NCI-H2196 (cell line): ENCODE results near the gene UACA.
"Not testable (repeated sequence)": the region's sequence is repeated elsewhere in the genome, so short reads cannot be mapped to it uniquely, and the experiment has no call there.

Experiments
- DNase-seq: peaks from one replicate; lab custom pipeline; 2025; ENCODE audit not compliant: unreplicated experiment; lab: John Stamatoyannopoulos, UW

Gene UACA

DNA sequence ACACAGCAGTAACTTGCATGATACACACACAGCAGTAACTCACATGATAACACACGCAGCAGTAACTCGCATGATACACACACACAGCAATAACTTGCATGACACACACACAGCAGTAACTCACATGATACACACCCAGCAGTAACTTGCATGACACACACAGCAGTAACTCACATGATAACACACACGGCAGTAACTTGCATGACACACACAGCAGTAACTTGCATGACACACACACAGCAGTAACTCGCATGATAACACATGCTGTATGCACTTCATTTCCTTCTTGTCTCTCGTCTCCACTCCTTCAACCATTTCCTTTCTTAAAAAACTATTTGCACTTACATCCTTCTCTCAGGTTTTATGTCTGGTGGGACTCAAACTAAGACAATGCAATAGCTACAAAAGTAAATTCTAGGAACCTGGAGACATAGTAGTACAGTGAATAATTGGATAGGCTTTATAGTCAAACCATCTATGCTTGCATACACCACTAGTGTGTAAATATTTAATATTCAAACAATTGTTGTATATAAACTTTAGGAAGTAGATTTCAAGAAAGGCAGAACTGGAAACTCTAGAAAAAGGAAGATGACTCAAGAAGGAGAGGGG is 130.8 kb downstream of the UACA start:
- DNase-seq, result no peak

DNA sequence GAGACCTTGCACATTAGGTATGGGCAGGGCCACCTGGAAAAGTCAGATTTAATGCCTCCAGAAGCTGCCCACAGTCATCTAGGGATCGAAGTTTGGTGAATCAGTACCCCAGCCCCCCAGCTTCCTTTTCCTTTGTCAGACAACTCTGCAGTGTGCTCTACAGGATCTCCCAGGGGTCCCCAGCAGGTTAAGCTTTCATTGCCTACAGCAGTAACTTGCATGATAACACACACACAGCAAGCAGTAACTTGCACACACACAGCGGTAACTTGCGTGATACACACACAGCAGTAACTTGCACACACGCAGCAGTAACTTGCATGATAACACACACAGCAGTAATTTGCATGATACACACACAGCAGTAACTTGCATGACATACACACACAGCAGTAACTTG is 131.3 kb downstream of the UACA start:
- no peak for DNase-seq

DNA sequence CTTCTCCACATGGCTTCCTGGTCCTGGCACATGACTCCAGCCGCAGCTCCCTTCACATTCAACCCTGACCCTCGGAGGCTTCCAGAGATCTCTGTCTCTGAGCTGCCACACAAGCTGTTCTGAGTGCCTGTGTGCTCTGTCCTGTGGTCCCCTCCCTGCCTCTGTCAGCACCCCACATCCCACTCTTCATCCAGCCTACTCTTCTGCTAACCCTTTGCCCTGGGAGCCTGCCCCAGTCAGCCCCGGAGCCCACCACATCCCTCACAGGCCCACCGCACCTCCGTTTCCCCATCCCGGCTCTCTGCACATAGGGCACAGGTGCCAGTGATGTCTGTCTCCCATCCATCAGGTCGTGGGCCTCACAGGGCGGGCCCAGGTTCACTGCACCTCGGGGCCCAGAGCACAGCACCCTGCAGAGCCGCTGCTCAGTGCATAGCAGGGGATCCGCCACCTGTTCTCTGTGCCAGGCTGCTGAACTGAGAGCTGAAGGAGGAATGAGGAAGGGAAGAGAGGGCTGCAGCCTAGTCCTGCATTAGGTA is 133.6 kb downstream of the UACA start:
- DNase-seq, result no peak

DNA sequence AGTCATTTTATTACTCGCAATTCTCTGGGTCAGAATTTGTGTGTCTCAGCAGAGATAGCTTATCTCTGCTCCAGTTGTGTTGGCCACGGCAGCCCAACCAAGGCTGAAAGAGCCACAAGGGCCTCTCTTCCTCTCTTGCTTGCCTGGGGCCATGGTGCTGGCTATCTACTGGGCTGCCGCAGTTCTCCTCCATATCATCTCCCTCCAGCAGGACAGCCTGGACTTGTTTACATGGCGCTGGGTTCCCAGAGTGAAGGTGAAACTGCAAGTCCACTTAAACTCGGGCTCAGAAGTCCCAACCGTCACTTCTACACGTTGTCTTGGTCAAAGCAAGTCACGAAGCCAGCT is 134.8 kb downstream of the UACA start:
- DNase-seq, result no peak

DNA sequence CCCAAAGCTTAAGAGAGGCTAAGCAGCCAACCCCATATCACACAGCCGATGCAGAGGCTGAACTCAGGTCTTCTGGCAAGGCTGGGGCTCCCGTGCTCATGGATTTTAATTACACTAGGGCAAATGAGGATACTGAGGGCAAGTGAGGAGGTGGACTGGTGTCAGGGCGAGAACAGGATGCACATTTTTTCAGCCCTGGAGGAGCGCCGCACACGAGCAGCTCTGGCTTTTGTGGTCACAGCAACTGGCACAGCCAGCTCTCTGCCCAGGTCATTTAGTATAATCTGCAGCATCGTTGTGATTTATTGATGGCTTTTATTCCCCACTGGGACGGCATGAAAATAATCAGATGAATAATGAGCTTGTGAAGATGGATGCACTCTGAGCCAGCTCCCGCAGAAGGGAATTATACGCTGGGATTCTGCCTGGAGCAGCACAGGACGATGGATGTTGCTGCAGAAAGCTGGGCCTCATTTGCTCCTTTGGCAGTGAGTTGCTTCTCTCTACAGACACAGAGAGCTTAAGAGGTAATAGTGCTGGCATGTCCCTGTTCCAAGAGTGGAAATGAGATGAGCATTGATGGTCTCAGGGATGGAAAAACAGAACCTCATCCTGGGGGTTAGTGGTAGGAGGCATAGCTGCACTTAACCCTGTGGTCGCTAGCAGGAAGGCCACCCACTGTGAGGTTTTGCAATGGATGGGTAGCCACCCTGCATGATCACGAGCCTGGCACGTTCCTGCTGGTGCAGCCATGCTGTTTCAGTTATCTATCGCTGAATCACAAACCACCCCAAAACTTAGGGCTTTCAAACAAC is 135.4 kb downstream of the UACA start:
- DNase-seq, result no peak

DNA sequence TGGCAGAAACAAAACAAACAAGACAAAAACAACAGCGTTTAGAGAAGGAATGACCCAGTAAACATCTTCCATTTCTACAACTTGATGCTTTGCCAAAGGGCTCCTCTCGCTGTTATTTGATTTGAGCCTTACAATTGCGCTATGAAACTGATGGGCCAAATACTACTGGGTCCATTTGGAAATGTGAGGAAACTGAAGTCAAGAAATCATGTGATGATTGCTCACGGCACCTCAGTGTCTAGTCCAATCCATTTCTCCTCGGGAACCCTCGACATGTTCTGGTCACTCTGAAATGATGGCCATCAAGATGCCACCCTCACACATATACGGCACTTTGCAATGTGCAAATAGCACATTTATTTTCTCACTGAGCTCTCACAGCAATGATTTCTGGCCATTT is 136.0 kb downstream of the UACA start:
- DNase-seq, result no peak

GRCh38 chr15:70625438-70625837 is 137.9 kb downstream of the UACA start:
- DNase-seq, result no peak

- no peak for DNase-seq
Measured at GRCh38 chr15:70625011-70625410, 138.3 kb downstream of the UACA start.

DNA sequence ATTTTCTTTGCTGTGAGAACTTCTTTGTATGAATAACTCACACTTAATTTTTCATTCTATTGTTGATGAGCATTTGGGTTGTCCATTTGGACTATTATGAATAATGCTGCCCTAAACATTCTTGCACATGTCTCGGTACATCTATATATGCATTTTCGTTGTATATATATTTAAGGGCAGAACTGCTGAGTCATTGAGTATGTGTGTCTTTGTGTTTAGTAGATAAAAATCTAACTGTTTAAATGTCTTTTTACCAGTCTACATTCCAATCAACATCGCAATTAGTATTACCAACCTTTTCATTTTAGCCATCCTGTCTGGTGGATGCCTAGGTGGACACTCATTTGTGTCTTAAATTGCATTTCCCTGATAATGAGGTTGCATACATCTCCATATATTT is 144.4 kb downstream of the UACA start:
- no peak for DNase-seq

DNA sequence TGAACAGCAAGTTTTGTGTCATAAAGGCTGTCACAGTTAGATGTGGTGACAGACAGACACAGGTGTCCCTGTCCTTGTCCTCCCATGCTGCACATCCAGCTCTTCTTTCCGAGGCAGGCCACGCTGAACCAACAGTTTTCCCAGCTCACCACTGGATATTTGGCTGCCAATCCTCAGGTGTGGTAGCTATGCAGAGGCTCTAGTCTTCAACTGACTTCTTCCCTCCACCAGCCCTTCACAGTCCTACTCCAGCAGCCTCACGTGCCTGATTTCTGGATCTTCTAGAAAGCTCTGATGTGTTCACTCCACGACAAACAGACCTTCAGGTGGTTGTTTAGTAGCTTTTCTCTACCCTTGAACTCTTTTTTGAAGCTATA is 145.5 kb downstream of the UACA start:
- no peak for DNase-seq

GRCh38 chr15:70617076-70617910 is 146.1 kb downstream of the UACA start:
- peak; percentile 8 for DNase-seq

DNA sequence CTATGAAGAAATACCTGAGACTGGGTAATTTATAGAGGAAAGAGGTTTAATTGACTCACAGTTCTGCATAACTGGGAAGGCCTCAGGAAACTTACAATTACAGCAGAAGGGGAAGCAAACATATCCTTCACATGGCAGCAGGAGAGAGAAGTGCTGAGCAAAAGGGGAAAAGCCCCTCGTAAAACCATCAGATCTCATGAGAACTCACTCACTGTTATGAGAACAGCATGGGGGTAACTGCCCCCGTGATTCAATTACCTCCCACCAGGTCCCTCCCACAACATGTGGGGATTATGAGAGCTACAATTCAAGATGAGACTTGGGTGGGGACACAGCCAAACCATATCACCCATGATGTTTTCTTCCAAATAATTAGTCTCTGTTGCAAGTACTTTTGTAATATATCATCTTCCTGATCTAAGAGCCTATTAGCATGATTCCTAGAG is 147.0 kb downstream of the UACA start:
- DNase-seq, result not testable (repeated sequence)

- DNase-seq, result no peak
Measured at GRCh38 chr15:70615435-70616310, 147.7 kb downstream of the UACA start.

DNA sequence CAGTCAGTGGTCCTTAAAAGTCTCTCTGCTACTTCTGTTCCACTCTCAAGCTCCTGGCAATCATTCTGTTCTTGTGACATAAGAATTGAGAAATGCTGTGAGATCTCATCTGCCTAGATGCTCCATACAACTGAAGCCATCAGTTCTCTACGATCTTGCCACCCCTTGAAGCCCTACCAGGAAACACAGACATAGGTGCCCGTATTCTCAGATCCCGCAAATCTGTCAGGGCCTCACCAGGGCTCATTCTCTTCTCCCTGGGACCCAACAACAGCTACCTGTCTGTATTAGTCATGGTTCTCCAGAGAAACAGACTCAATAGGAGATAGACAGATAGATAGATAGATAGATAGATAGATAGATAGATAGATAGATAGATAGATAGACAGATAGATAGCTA is 149.1 kb downstream of the UACA start:
- DNase-seq, result no peak

- no peak for DNase-seq
Measured at GRCh38 chr15:70613271-70613670, 150.1 kb downstream of the UACA start.

DNA sequence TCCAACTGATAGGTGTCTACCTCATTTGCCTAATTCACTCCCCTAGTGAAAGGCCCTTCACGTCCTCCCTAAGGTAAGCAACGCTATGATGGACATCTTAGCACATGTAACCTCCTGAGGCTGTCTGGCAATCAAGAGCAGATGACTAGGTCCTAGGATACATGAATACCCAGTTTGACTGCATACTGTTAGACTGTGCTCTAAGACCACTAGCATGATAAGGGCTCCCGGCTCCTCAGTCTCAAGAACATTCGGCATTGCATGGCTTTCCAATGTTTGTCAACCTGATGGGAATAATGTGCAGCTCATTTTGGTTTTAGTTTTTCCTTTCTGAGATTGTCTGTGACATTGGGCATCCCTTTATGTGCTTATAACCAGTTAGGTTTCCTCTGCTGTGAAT is 152.1 kb downstream of the UACA start:
- DNase-seq, result no peak

GRCh38 chr15:70610541-70610940 is 152.8 kb downstream of the UACA start:
- no peak for DNase-seq

GRCh38 chr15:70609889-70610288 is 153.5 kb downstream of the UACA start:
- no peak for DNase-seq

DNA sequence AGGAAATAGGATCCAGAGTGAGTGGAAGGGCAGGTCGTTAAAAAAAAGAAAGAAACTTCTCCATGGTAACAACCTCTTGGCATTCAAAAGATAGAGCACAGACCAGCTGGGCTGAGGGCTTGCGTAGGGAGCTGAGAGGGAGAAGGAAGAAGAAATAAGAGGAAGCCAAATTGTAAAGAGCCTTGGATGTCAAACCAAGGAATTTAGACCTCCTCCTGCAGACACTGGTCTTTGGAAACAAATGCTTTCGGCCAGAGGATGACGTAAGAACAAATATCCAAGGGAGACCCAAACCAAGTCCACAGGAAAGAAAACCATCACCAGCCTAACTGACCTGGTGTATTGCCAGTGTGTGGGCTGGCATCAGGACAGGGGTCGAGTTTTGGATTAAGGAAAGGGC is 155.2 kb downstream of the UACA start:
- no peak for DNase-seq

GRCh38 chr15:70605606-70606410 is 157.6 kb downstream of the UACA start:
- peak; percentile 65 for DNase-seq
